Ovary (tissue), 9 donors: ENCODE data around the gene CACUL1. TPM values are rescaled to one million over a fixed set of nuclear protein-coding genes. Genes with fewer than 3 reads are reported as not detected.

Experiments used
- DNase-seq, 5 donors: peaks; one replicate each; pipeline ENCODE4 v3.0.0-alpha.2; 2019 to 2020
- H3K27ac ChIP-seq, 2 donors: fragments of 200-600 bp; one replicate each; pipeline versions ENCODE4 v1.5.1 to v1.8.0; 2019 to 2022
- H3K27me3 ChIP-seq: fragments of 200-600 bp; one replicate; pipeline ENCODE4 v1.8.0; 2022
- H3K36me3 ChIP-seq: fragments of 200-600 bp; sonication (generic); one replicate; pipeline ENCODE4 v1.5.1; 2019
- H3K4me1 ChIP-seq: one replicate; pipeline ENCODE4 v1.8.1; 2013; ENCODE audit warnings: mild to moderate bottlenecking, moderate library complexity; ENCODE audit not compliant: insufficient read depth
- H3K4me3 ChIP-seq: fragments of 200-600 bp; sonication (generic); one replicate; pipeline ENCODE4 v1.5.1; 2017
- H3K9me3 ChIP-seq, 2 donors: fragments of 200-600 bp in 1 of 2; sonication (generic) in 1 of 2; one replicate each; pipeline versions ENCODE4 v1.5.1 to v1.8.1; 2013 to 2019; ENCODE audit warnings: mild to moderate bottlenecking in 1 of 2, moderate library complexity in 1 of 2
- EP300 ChIP-seq: sonication (generic); formaldehyde crosslinking; IDR thresholded peaks from one replicate; pipeline ENCODE4 v1.6.1; 2017; ENCODE audit warnings: antibody characterized with exemption
- POLR2A ChIP-seq: fragments of 450-650 bp; IDR thresholded peaks from one replicate; pipeline ENCODE4 v1.6.1; 2017; ENCODE audit warnings: antibody characterized with exemption, mild to moderate bottlenecking, moderate library complexity
- WGBS, 3 donors: extraction: QIAGEN DNeasy Blood & Tissue Kit in 1 of 3; methylation state at CpG; one replicate each; pipeline versions ENCODE4 v1.1.5 to v1.1.7; 2013 to 2017; 5-methylcytosine and 5-hydroxymethylcytosine counted together
- intact Hi-C, 4 donors: fragments of 100-400 bp; cut with DNase I; formaldehyde crosslinking; loops; one replicate each; pipeline versions ENCODE4 v1.11.0 to v1.15.1; 2022 to 2023
- polyA plus RNA-seq, 2 donors: library from polyadenylated mRNA; stranded (reverse); fragments of 200-250 nt in 1 of 2; fragments of 350-450 nt in 1 of 2; fragmentation: Illumina TruSeq in 1 of 2; extraction: RNeasy Lipid Tissue Mini Kit (QIAGEN cat#74804) in 1 of 2; gene quantifications; one replicate each; pipeline ENCODE4 v1.2.3, GENCODE V29; 2013 to 2014
- total RNA-seq, 7 donors: library from RNA; depleted of rRNA in 2 of 7; stranded (reverse); fragments of >200 nt in 2 of 7; fragmentation: NEBNext Ultra II Directional in 3 of 7; extraction: Animal tissue kit (Norgen Biotek cat#: 25700) in 3 of 7; gene quantifications; one replicate each; pipeline versions ENCODE4 v1.1.0 to v1.2.4, GENCODE V29; 2016 to 2023
- TF ChIP-seq, protein P1 (sequence below), 3 donors: fragments of 450-650 bp in 2 of 3; fragments of 200-600 bp in 1 of 3; IDR thresholded peaks; one replicate each; pipeline versions ENCODE4 v1.5.1 to v1.8.0; 2016 to 2022; ENCODE audit warnings: antibody characterized with exemption in 3 of 3, mild to moderate bottlenecking in 1 of 3
- donor health status: DM: no; HTN: no; CAD: no; lungs with moderate emphysema.
- donor health status: DM: no; HTN: no; CAD: no.
- donor health status: Bipolar disorder and iron deficiency.
- donor health status: DM: yes; HTN: yes; CAD: no.
- donor health status: DM: no; HTN: no; CAD: no.
- donor health status: DM: yes; HTN: yes; CAD: no.

The CACUL1 gene
- total and polyA plus RNA-seq, 9 donors = 7.0 to 29.7 (median 25.9) TPM

DNA sequence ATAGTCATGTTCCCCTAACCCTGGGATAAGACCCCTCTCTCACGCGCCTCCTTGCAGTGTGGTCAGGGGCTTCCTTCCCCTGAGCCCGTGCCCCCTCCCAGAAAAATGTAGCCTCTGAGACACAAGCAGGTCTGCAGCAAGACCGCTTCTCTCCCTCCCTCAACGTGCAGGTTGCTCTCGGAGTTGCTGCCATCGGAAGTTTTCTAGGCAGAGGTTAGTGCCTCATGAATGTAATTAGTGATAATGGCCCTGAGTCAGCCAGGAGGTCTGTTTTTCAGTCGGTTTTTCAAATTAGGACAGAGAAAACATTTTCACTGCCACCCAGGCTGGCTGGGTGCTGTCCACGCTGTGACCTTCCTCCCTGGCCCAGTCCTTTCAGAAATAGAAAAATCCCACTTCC lies 116.1 kb downstream of the CACUL1 start:
- intact Hi-C loops = no loop called here
- no peaks in the 10 kb centered on the region for H3K9me3 ChIP-seq
- H3K27ac ChIP-seq = no peak overlapping the region
- H3K36me3 ChIP-seq = no peaks in the 10 kb centered on the region
- no peaks in the 10 kb centered on the region for H3K4me1 ChIP-seq
- no peak overlapping the region for H3K4me3 ChIP-seq
- H3K27me3 ChIP-seq = no peaks in the 10 kb centered on the region
- WGBS, 3 donors = 68 to 74% (median 72%) methylated on average over 9 of the region's 9 CpGs
- DNase-seq = no peak
- TF ChIP-seq, protein P1, sequence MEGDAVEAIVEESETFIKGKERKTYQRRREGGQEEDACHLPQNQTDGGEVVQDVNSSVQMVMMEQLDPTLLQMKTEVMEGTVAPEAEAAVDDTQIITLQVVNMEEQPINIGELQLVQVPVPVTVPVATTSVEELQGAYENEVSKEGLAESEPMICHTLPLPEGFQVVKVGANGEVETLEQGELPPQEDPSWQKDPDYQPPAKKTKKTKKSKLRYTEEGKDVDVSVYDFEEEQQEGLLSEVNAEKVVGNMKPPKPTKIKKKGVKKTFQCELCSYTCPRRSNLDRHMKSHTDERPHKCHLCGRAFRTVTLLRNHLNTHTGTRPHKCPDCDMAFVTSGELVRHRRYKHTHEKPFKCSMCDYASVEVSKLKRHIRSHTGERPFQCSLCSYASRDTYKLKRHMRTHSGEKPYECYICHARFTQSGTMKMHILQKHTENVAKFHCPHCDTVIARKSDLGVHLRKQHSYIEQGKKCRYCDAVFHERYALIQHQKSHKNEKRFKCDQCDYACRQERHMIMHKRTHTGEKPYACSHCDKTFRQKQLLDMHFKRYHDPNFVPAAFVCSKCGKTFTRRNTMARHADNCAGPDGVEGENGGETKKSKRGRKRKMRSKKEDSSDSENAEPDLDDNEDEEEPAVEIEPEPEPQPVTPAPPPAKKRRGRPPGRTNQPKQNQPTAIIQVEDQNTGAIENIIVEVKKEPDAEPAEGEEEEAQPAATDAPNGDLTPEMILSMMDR (IDR thresholded peaks at IDR 0.05) = no peak
- no peak for TF ChIP-seq EP300
- no peak for TF ChIP-seq POLR2A

DNA sequence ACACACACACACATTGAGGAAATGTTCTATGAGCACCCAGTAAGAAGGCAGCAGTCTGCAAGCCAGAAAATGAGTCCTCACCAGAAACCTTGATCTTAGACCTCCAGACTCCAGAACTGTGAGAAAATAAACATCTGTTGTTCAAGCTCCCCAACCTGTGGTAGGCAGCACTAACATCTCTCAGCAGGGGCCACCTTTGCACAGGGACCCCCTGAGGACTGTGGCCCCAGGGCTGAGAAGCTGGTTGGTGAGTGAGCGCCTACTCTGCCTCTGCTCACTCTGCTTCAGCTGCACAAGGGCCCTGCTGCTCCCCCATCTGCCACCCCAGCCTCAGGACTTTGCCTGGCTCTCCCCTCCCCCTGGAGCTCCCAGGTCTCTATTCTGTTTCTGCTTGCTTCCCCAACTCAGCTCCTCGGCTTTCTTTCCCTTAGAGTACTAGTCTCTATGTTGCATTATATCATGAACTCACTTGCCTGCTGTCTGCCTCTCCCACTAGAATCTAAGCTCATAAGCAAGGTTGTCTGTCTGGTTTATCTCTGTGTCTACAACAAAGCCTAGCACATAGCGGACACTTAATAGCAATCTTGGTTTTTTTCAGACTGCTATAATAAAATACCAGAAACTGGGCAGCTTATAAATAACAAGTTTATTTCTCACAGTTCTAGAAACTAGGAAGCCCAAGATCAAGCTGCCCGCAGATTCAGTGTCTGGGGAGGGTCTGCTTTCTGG lies 118.9 kb downstream of the CACUL1 start:
- Histone ChIP-seq H3K9me3 (no peaks in the 10 kb centered on the region), H3K27me3 (no peaks in the 10 kb centered on the region), H3K27ac (no peak overlapping the region), H3K4me1 (no peaks in the 10 kb centered on the region), H3K4me3 (no peak overlapping the region), H3K36me3 (no peaks in the 10 kb centered on the region)
- DNase-seq = no peak
- TF ChIP-seq, protein P1 (IDR thresholded peaks at IDR 0.05) = no peak
- TF ChIP-seq POLR2A (no peak), EP300 (no peak)
- WGBS, 3 donors = 75 to 85% (median 77%) methylated on average over 4 of the region's 4 CpGs
- intact Hi-C loops = no loop called here

DNA sequence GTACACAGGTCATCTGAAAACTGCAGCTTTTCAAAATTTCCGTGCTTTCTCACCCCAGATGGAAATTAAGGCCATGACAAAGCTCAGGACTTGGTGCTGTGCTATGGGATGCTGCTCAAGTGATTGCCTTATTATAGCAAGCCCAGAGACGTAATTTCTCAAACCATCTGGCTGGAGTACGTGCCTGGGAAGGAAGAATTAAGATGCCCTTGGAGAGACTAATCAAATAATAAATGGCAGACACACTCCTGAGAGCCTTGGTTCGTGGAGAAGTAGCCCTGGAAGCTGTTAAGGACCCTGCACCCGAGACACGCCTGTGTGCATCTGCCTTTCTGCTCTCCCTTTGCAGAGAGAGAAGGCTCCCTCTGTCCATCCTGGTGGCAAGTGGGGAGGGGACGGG lies 121.0 kb downstream of the CACUL1 start:
- WGBS, 3 donors = 80 to 85% (median 85%) methylated on average over 7 of the region's 7 CpGs
- H3K4me1 ChIP-seq = peaks cover 10% of the 10 kb centered on the region
- H3K27me3 ChIP-seq = no peaks in the 10 kb centered on the region
- no peaks in the 10 kb centered on the region for H3K36me3 ChIP-seq
- H3K9me3 ChIP-seq = no peaks in the 10 kb centered on the region
- H3K4me3 ChIP-seq = no peak overlapping the region
- TF ChIP-seq, protein P1 (IDR thresholded peaks at IDR 0.05) = no peak
- no peak for TF ChIP-seq POLR2A
- no peak for TF ChIP-seq EP300
- H3K27ac ChIP-seq = no peak overlapping the region
- DNase-seq = no peak
- intact Hi-C loops = no loop called here

DNA sequence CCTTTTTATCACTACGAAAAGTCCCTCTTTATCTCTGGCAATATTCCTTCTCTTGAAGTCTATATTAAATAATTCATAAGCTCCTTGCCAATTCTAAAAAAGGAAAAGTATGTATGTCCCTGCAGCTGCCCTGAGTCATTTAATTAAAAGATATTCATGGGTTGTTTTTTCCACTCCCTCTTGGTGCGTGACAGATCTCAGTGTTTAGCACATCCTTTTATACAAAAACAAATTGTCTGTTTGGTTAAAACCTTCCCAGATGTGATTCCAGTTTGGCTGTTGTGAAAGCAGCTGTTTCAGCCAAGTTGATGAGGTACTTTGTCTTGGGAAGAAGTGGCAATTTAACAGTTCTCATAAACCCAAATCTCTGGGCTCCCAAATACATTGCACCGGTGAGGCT lies 125.6 kb downstream of the CACUL1 start:
- Histone ChIP-seq H3K4me1 (peaks cover 24% of the 10 kb centered on the region), H3K4me3 (no peak overlapping the region), H3K27me3 (no peaks in the 10 kb centered on the region), H3K36me3 (no peaks in the 10 kb centered on the region), H3K27ac (no peak overlapping the region), H3K9me3 (no peaks in the 10 kb centered on the region)
- TF ChIP-seq, protein P1 (IDR thresholded peaks at IDR 0.05) = no peak
- TF ChIP-seq EP300 = no peak
- no peak for TF ChIP-seq POLR2A
- no peak for DNase-seq
- WGBS, 3 donors = 6 to 10% (median 9%) methylated on average over 3 of the region's 3 CpGs
- intact Hi-C loops = no loop called here
